ENCODE measurements around the gene SPOCK1.

Gene SPOCK1

DNA sequence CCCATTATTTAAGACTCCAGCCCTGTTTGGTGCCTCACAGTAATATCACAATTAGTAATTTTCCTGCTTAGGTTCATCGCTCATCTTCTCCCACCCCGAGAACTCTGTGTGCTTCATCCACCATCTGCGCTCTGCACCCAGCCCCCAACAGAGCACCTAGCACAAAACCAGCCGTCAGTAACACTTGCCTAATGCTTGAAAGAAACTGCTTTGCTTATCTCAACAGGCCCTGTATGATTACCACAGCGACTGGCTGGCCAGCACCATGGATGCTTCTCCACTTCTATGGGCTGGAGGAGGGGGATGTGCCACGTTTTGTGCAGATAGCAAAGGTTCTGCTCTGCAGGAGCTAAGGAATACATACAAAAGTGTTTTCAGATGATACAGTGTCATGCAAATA, 166.8 kb downstream of the SPOCK1 start:
- no peak for DNase-seq (ENCODE audit: low read depth in 3 of 3)

DNA sequence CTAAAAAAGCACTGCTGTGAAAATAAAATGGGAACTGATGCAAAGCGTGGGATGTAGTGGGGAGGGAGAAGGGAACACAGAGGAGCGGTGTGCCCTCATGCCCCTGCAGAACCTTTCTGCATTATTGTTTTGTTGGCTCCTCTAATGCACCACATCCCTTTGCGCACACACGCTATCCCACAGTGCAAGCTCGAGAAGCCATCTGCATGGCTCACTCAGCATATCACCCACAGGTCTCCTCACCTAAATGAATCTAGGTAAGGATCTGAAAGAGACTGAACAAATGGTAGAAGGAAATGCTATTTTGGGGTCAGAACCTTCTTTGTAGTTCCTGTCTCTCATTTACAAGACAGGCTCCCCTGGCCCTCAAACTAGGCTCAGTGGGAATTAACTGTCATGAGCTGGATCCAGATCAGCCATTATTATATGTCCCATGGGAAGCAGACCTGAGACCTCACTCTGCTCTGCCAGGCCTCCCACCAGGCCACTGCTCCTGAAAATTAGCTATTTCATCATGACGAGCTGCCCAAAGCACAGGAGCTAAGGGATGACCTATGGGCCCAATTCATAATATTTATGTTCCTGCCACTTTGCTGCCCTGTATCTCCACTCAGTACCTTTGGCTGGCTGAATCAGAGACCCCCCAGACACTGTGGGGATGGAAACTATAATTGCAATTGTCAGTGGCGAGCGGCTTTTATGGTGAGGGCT, 169.4 kb downstream of the SPOCK1 start:
- no peak for DNase-seq (ENCODE audit: low read depth in 3 of 3)

DNA sequence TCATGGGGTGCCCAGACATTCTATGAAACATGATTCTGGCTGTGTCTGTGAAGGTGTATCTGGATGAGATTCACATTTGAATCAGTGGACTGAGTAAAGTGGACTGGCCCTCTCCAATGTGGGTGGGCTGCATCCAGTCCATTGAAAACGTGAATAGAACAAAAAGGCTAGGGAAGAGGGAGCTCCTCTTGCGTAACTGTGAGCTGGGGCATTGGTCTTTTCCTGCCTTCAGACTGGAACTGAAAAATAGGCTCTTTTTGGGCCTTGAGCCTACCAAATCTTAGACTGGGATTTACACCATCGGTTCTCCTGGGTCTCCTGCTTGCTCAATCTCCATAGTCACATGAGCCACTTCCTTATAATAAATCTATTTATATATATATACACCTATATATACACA, 170.1 kb downstream of the SPOCK1 start:
- no peak for DNase-seq (ENCODE audit: low read depth in 3 of 3)

DNA sequence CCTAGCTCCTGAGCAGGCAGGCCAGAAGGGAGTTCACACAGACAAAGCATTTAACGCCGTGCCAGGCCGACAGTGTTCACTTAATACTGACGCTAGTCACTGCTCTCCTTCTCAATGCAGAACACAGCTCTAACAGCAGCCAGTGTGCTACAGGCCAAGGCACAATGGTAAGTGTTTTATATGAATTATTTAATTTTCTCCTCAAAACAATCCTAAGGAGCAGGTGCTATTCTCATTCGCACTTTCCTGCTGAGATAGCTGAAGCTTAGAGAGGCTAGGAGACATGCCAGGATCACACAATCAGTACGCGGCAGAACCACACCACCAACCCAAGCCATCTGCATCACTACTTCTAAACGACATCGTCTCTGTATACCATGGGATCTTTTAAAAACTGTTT, 170.7 kb downstream of the SPOCK1 start:
- no peak for DNase-seq (ENCODE audit: low read depth in 3 of 3)

DNA sequence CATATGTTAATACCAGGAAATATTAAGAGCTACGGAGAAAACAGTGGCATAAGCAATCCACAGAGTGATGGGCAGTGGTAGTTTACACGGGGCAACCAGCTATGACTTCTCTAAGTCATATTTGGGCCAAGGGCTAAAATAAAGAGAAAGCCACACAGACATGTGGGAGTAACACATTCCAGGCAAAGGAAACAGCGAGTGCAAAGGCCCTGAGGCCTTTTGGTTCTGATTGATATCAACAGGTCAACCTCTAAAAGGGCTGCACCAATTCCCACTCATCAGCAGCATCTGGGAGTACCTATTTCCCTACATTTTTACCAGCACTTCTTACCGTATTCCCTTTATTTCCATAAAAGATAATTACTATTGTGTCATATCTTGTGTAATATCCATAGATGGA, 173.4 kb downstream of the SPOCK1 start:
- DNase-seq (ENCODE audit: low read depth in 3 of 3), result no peak

DNA sequence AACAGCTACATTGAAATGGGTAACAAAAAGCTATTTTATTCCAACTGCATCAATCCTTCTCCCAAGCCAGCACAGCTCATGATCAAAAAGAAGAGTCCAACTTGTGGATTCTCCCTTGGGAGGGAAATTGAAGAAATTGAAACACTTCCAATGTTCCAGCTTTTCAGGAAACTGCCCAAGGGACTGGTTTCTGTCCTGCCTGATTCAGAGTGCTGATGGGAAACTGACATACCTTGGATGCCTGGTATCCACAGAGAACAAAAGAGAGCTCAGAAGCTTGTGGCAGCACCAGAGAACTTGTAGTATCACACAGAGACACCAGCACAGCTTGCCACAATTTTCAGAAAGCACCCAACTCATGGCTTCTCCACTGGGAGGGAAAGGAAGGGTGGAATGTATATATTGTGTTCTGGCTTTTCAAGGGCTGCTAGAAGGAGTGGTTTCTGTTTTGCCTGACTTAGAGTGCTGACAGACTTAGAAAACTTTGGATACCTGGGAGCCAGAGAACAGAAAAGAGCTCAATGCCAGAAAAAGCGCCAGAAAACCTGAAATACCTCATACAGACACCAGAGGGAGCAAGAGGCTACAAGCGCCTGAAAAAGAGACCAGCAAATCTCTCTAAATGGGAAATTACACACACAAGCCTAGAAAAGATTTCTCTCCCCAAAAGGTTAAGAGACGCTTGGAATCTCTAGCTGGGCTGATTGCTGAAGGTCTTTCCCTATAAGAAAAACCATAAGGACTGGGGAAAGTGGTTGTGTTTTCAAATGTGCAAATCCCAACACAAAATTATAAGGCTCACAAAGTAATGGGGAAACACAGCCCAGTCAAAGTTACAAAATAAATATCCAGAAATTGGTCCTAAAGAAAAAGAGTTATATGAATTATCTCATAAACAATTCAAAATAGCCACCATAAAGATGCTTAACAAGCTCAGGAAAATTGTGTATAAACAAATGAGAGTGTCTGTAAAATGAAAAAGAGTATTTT, 178.8 kb downstream of the SPOCK1 start:
- peak in 1 of 3 donors; percentile 3 for DNase-seq (ENCODE audit: low read depth in 3 of 3)

DNA sequence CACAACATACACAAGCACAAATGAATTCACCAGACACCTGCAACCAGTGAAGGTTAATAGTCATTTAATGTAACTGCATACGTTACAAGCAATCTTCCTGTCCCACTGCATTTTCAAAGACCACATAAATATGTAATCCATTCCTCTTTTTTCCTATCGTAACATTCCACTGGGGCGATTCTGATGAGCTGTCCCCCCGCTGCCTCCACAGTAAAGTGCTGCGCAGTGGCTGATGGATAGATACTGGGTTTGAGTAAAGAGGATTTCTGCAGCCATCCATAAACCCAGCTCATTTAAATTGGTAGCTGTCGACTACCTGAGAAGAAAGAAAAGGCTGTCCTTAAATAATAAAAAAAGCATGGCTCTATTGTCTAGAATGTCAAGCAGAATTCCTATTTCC, 181.1 kb downstream of the SPOCK1 start:
- DNase-seq (ENCODE audit: low read depth in 3 of 3), result no peak

DNA sequence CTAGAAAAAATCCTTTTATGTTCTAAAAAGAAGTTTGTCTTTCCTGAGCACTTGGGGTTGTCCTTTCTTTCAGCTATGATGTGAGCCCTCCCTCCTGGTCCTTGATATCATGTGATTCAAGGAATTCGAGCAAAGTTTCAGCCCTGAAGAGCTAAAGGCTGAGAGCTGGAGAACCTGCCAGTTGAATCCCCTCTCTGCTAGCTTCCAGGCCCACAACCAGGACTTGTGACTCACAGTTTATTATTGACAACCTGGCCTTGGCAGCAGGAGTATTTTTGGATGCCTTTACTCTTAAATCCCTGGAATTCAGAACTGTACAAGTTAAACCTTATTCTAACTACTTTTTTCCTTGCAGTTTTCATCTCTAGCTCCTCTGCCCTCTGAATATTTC, 182.8 kb downstream of the SPOCK1 start:
- no peak for DNase-seq (ENCODE audit: low read depth in 3 of 3)

DNA sequence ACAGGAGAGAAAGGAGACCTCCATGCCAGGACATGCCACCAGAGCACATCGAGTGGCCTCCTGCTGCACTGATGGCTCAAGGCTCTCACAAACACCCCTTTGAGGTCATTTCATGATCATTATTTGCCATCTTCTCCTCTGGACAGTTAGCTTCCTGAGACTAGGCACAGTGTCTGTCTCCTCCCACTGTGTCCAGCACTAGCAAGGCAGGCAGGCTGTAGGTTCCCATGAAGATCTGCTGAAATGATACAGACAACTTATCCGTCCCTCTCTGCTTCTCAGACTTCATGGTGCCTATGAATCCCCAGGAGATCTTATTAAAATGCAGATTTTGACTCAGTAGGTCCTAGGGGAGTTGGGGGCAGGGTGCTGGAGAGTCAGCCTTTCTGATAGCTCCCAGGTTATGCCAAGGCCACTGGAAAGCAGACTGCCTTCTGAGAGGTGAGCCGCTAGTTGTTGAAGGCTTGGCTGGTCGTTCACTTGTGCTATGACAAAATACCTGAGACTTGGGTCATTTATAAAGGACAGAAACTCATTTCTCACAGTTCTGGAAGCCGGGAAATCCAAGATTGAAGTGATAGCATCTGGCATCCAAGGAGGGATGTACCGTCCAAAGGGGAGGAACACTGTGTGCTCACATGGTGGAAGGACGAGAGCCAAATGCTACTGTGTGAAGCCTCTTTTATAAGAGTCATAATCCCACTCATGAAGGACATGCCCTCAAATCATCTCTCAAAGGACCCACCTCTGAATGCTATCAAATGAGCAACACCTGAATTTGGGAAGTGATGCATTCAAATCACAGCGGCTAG, 183.4 kb downstream of the SPOCK1 start:
- no peak for DNase-seq (ENCODE audit: low read depth in 3 of 3)

DNA sequence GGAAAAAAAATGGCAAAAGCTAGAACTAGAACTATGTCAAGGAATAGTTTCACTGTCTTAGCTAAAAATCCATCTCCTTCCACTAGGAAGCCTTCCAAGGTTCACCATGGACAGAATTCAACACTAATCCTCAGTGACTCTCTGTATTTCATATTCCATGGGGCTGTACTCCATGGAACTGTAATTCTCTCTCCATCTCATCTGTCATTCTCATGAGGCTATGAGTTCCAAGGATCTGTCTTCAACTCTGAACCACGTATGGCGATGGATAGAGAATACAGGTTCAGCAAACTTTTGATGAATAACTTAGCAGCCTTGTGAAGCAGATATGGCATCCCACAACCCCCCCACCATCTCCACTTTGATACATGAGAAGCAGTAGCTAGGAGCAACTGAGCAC, 184.0 kb downstream of the SPOCK1 start:
- no peak for DNase-seq (ENCODE audit: low read depth in 3 of 3)

DNA sequence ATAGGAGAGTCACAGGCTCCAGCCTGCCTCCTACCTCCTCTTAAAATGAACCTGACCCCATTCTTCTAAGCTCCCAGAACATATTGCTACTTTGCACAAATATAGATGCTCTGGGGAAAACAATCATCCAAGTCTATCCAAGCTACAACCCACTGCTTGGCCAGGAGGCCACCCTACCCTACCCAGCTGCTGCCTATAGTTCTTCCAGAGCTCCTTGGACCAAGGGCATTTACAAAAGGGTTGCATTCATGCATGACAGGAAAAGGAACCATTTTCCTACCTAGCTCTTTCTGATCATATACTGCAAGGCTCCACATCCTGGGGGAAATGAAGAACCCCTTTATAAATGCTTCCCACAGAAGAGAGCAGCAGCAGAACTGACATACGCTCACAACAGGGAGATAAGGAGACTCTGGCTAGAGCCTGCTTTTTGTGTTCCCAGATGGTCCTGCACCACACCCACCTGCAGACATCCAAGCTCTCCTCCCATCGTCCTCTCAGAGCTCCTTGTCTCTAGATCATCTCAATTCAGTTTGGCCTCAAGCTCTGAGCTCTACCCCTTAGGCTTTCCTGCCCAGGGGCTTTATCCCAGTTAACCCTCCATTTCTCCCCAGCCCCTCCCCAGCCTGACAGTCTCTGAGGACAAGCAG, 185.5 kb downstream of the SPOCK1 start:
- DNase-seq (ENCODE audit: low read depth in 3 of 3), result no peak

DNA sequence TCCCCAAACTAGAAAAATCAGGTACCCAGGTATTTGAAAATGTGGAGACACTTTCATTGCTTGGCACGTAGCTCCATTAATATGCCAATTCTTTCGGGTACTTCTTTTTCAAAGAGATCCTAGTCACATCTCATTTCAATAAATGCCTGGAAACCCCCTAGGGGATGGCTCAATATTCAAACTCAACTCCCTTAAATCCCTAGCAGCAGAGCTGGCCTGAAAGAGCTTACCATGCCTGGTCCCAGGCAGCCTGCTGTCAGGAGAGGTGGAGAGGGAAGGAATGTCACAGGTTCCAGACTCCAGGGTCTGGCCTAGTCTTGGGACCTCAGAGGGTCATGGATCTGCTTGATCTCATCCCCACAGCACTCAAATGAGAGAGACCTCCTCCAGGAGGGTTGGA, 187.1 kb downstream of the SPOCK1 start:
- DNase-seq (ENCODE audit: low read depth in 3 of 3), result no peak

DNA sequence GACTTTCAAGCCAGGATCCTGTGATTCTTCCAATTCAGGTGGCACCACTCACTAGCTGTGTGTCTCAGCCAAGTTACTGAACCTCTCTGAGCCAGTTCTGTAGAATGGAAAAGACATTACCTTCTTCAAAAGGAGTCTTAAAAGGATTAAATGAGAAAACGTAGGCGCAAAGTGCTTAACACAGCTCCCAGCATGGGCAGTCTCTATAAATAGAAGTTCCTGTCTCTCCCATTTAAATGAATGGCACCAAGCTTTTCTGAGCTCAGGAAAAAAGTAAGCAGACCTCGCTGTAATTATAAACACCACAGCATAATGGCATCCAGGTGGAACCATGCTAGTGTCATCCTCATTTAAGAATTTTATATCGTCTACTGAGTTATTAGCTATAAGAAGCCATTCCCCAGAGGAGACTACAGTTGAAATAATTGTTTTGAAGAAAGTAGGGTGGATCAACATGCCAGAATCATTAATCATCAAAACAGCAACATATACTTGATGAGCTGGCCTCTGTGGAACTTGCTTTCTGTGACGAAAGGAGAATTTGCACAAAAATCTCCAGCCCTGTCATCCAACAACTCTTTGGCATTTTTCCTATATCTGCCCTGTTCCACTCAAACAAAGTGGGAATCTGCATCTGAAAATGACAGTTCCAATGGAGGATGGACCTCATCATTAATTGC, 188.9 kb downstream of the SPOCK1 start:
- no peak for DNase-seq (ENCODE audit: low read depth in 3 of 3)

DNA sequence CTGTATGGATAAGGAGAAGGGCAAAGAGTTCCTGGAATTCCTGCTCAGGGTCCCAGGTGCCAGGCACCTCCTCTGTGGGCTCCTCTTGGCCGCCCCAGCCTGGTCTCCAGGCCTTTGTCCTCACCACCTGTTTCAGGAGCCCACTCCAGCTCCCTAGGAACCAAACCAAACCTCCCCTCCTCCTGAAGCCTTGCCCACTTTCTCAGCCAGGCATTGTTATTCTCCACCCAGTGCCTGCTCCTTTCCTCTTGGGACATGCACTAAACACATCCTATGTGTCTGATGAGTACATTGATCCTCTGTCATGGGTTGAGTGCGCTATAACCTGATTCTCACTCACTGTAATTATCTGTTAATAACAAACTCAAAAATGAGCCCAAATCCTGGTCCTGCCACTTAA, 189.8 kb downstream of the SPOCK1 start:
- no peak for DNase-seq (ENCODE audit: low read depth in 3 of 3)

DNA sequence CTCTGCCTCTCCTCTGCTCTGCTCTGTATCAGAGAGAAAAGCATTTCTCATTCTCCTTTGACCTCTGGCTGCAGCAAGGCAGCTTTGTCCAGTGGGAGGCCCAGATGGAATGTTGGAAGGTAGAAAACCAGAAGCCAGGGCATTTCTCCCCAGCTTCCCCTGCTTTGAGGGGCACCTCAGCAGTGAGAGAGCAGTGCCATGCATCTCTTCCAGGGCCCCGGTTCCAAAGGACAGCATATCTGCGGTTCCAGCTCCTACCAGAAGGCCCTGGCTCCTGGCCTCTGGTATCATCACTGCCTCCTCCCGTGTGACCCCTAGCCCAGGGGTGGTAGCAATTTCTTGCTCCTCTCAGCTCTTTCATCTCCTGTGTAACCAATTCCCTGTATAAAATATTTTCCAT, 190.8 kb downstream of the SPOCK1 start:
- no peak for DNase-seq (ENCODE audit: low read depth in 3 of 3)

DNA sequence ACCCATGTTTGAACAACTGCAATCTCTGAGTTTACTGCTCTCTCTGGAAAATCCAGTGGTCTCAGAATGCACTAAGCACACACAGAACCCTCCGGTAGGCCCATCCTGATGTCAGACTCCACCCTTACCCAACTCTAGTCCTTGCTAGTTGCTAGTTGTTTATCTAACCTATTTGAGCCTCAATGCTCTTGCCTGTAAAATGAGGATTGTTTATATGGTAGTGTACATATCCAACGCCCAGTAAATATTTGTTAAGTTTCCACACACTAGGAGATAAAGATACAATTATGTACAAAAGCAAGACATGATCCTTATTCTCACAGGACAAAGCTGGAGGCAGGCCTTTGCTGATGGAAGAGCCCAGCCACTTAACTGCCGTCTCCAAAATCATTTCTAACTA, 192.2 kb downstream of the SPOCK1 start:
- DNase-seq (ENCODE audit: low read depth in 3 of 3), result no peak

DNA sequence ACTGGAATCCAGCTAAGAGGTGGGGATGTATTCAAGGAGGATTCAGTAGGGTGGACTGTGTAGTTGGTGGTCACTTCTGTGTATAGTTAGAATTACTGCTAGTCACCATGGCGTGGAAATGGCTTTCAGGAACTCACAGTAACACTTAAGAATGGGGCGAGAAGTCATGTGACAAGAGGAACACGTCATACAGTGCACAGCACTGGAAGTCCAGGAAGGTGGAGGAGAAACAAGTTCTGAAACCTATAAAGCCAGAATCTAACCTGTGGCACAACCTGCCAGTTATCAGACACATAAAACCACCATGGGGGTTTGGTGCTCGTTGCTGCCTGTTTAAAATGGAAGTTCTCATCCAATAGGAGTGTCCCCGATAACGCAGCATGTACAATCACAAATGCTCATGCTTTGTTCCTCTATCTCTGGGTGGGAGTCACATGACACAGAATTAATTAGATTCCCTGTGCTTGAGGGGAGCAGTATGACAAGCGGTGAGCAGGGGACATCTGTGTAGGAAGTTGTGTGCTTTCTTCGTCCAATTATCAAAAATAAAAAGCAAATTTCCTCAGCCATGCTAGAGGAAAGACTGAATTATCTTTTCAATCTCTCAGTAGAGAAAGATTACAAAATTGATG, 193.0 kb downstream of the SPOCK1 start:
- no peak for DNase-seq (ENCODE audit: low read depth in 3 of 3)

DNA sequence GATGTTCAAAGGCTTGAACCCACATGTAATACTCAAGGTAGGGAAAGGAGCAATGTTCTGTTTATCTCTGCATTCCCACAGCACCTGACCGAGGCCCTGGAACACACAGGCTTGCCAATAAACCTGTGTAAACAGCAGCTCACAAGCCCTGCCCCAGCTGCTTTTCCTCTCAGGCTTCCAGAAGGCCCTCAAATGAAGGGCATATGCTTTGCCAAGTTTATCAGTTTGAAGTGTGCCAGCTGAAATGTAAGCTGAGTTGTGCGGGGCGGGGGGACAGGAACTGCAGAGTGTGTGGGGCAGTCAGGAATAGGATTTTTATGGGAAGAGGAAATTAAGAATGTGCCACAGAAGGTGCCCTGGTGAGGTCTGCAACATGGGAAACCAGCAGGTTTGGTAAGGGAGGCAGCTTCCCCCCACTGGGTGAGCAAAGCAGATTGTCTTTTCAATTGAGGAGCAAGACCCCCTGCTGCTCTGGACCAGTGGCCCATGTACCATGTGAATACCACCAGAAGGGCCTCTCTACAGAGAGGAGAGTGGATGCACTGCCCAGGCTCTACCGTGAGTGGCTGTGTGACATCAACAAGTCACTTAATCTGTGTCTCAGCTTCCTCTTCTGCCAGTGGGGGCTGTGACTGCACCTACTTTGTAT, 194.8 kb downstream of the SPOCK1 start:
- DNase-seq (ENCODE audit: low read depth in 3 of 3), result no peak

DNA sequence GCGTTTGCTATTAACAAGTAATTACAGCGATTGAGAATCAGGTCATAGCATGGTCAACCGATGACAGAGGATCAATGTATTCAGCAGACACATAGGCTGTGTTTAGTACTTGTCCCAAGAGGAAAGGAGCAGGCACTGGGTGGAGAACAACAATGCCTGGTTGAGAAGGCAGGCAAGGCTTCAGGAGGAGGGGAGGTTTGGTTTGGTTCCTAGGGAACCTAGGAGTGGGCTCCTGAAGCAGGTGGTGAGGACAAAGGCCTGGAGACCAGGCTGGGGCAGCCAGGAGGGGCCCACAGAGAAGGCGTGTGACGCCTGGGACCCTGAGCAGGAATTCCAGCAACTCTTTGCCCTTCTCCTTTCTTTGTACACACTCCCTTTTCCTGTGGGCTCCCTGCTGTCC, 195.6 kb downstream of the SPOCK1 start:
- no peak for DNase-seq (ENCODE audit: low read depth in 3 of 3)

Measured in stimulated activated CD4-positive, alpha-beta T cell treated with anti-CD3 and anti-CD28 coated beads, TNF-alpha, amount 100 ng/mL, for 48 hours (primary cell).